Activated CD8-positive, alpha-beta memory T cell treated with anti-CD3 and anti-CD28 coated beads, Interleukin-2, amount 50 U/mL, for 24 hours (primary cell): ENCODE data around the gene FTO.

Experiments
- DNase-seq: peaks from one replicate; pipeline ENCODE4 v3.0.0-alpha.2; 2020; ENCODE audit errors: extremely low read depth

Gene FTO

DNA sequence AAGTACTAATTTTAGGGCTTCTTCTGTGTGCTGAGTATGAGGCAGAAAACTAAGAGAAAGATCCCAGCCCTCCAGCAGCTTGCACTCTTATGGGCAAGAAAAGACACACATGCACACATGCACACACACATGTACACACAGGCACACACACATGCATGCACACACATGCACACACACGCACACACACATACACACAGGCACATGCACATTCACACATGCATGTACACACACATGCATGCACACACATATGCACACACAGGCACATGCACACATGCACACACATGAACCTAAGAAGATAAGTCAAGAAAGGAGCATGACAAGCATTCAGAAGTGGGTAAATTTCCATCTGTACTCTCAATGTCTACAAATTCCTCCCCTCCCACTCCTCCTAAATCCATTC, 452.4 kb downstream of the FTO start:
- no peak for DNase-seq

GRCh38 chr16:54158986-54159385, 455.0 kb downstream of the FTO start:
- DNase-seq: no peak

DNA sequence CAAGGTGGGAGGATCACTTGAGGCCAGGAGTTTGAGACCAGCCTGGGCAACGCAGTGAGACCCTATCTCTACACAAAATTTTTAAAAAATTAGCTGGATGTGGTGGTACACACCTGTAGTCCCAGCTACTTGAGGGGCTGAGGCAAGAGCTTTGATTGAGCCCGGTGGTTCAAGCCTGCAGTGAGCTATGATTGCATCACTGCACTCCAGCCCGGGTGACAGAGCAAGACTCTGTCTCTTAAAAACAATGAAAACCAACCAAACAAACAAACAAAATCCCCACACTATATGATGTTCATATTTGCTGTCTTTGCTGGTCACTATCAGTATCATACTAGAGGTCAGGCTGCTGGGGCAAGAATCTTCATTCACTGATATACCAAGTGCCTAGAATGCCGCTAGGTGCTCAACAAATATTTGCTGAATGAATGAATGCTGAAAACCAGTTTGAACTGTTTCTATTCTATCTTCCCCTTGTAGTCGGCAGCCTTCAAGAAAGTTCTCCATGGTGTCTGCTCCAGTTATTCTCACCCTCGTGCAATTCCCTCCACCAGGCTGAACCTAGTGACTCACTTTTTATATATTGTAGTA, 455.6 kb downstream of the FTO start:
- no peak for DNase-seq

DNA sequence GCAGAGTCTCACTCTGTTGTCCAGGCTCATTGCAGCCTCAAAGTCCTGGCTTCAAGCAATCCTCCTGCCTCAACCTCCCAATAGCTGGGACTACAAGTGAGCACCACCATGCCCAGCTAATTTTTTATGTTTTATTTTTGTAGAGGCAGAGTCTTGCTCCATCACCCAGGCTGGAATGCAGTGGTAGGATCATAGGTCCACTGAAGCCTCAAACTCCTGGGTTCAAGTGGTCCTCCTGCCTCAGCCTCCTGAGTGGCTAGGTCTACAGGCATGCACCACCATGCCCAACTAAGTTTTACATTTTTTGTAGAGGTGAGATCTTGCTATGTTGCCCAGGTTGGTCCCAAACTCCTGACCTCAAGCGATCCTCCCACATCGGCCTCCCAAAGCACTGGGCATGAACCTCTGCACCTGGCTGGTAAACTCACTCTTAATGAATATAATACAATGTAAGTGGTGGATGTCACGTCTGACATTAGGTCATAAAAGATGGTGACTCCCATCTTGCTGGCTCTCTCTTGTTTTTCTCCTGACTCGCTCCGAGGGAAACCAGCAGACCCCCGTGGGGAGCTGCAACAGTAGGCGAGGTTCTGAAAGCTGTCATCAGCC, 456.4 kb downstream of the FTO start:
- no peak for DNase-seq

GRCh38 chr16:54160939-54161897, 457.3 kb downstream of the FTO start:
- no peak for DNase-seq

DNA sequence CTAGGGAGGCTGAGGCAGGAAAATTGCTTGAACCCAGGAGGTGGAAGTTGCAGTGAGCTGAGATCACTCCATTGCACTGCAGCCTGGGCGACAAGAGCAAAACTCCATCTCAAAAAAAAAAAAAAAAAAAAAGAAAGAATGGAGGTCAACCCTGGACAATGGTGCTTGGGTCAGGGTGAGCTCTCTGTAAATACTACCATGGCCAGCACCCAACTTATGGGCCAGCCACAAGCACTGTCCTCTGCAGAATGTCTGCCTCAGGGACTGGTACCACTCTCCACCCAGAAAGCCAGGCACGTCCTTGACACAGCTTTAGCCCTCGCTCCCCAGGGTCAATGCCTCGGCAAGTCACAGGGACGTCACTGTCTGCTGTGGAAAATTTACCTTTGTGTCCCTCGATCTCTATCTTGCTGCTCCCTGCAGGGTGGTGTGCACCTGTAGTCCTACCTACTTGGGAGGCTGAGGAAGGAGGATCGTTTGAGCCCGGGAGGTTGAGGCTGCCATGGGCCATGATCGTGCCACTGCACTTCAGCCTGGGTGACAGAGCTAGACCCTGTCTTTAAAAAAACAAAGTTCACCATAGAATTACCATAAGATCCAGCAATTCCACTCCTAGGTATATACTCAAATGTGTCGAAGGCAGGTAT, 459.4 kb downstream of the FTO start:
- DNase-seq: no peak

DNA sequence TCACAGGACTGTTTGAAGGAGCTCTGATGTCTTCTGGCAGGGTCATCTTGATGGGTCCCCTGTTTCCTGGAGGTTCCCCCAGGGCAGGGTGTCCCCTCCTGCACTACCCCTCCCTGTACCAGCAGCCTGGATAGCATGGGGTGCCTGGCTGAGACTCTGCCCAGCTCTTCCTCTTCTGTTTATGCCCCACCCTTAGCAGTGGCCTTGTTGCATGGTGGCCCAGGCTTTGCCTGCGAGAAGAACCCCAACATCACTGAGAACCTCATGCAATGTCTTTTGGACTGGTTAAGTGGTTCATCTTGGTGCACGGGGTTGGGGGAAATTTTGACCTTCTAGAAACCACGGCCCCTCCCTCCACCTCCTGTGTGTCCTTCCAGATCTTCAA, 460.8 kb downstream of the FTO start:
- DNase-seq: no peak

- DNase-seq: no peak
Observed at GRCh38 chr16:54165174-54165911, 461.4 kb downstream of the FTO start.

DNA sequence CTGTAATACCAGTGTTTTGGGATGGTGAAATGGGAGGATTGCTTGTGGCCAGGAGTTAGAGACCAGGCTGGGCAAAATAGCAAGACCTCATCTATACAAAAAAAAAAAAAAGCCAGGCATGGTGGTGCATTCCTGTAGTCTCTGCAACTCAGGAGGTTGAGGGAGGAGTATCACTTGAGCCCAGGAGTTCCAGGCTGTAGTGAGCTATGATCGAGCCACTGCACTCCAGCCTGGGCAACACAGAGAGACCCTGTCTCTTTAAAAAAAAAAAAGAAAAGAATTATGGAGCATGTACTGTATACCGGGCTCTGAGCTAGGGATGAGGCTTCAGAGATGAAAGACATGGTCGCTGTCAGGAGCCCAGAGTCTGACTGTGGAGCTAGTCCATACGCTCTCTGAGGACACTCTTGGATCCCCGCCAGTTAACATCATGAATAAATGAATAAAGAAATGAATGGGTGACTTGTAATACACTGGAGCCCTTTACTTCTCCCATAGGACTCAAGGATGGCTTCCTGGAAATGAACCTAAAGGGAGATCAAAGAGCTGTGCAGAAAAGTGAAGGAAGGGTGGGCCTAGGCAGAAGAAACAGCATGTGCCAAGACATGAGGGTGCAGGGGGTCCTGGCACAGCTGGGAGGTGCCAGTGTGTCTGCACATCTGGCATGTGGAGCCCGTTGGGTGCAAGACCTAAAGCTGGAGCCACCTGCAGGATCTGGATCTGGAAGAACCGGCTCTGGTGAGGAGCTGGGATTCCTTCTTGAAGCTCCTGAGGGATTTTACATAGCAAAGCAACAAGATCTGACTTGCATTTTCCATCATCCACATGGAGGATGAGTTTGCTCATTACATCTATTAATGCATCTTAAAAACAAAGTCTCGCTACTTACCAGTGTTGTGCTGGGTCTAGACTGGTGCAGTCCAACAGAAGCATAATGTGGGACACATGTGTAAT, 462.2 kb downstream of the FTO start:
- DNase-seq: no peak

DNA sequence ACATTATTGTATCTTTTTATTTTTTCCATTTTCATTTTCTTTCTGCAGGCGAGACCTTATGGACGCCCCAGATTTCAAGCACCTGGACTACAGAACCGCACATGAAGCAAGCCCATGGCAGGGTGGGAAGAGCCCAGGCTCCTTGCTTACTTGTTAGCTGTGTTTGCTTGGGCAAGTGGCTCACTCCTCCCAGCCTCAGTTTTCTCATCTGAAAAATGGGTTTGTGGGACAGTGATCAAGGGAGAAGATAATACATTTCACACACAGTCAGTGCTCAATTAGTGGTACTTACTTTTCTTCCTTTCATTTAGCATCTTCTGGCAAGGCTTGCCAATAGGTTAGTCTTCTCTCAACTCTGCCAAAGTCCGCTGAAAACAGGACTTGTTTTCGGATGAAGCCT, 465.2 kb downstream of the FTO start:
- DNase-seq: no peak

DNA sequence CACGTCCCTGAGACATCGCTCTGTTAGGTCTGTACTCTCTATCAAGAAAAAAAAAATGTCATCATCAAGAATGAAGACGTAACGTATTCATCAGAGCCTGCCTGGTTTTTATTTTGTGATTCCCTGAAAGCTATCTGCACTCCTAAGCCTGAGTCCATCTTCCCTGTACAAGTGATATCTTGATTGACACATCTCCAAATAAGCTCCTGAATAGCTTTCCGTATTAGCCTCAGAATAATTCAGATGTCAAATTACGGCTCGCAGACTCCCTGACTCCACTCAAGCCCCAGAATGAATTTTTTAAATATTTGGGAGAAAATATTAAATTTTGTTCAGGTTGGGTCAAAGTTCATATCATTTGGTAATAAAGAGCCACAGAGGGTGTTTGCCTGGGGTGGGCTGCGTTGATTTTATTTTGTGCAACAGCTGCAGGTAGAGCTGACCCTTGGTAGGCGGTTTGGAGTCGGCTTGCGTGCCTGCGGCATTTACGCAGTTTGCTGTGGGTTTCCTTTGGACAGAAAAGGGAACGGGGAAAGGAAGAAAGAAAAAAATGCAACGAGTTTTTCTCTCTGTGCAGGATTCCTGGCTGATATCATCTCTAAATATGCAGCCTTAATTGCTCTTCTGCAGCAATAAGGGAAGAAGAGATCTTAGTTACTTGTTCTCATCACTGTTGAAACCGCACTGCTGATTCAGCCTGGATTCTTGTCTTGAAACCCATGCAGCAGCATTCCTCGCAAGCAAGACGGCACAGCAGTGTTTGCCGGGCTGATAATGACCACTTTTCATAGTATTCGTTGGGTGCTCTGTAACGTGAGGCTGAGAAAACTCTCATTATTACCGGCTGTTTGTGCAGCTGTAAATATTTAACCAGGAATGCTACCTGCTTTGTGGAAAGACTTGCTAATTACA, 467.9 kb downstream of the FTO start:
- DNase-seq: no peak

DNA sequence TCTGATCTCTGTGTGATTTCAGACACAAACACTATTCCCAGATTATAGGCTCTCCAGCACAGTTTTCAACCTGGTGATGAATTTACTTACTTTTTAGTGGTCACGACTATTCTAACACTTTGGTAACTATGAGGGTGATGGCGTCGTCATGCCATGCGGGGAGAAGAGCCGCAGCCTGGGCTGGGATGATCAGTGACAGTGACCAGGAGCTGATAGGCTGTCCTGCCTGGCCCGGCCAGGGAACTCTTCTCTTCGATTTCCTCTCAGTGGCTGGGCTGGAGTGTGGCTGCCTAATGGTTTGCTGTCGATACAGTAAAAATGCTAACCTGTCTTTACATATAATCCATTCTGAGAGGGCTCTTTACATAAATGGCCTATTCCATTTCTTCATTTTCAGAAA, 469.5 kb downstream of the FTO start:
- DNase-seq: no peak

- no peak for DNase-seq
Observed at GRCh38 chr16:54174201-54174600, 470.2 kb downstream of the FTO start.

DNA sequence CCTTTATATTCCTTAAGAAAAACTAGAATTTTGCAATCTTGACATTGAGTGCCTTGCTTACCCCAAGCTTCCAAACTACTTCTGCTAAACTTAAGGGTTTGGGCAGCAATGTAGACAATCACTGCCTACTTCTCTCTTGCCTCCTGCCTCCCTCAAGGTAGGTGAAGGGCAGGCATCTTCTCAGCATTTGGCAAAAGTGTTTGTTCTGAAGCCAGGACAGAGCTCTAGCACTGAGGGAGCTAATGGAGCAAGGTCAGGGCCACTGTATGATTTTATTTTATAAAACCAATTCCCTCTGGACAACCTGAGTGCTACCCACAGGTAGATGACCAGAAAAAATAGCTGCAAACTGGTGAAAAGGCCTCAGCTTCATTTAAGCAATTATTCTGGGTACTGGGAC, 470.8 kb downstream of the FTO start:
- DNase-seq: no peak

DNA sequence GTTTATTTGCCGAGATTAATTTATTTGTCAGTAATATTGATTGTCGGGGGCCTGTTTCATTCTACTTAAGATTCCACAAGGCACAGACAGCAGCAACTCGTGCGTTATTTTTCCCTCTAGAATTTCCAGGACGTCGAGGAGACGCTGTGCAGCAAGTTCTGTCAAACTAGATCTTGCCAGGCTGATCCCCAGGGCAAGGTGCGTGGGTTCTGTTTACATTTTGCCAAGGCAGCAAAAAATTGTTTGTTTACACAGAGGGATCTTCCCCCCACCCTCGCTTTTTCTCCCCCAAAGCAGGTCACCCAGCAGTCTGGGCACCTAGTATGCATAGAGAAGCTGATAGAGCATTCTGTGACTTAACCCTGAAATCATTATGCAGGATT, 471.2 kb downstream of the FTO start:
- no peak for DNase-seq

- DNase-seq: no peak
Observed at GRCh38 chr16:54175552-54176375, 471.8 kb downstream of the FTO start.

DNA sequence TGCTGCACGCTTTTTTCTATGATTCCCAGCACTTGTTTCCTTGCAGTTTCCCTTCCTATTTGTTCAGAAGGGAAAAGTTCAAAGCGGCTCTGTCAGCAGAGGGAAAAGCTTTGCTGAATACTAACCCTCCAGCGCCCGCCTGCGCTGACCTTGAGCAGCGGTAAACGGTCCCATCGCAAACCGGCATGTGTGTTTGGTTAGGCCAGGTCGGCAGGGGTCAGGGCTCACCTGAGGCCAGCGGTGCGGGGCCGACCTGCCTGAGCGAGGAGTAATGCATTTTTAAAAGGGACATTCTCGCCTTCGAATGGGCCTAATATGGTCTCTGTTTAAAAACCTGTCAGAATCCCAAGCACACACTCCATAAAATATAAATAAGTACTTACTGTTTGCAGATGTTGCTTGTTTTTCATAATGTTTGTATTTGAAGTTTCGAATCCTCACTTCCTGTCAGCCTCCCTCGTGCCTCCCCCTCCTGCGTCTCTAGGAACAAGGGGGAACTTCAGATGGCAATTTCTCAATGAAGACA, 472.5 kb downstream of the FTO start:
- no peak for DNase-seq

DNA sequence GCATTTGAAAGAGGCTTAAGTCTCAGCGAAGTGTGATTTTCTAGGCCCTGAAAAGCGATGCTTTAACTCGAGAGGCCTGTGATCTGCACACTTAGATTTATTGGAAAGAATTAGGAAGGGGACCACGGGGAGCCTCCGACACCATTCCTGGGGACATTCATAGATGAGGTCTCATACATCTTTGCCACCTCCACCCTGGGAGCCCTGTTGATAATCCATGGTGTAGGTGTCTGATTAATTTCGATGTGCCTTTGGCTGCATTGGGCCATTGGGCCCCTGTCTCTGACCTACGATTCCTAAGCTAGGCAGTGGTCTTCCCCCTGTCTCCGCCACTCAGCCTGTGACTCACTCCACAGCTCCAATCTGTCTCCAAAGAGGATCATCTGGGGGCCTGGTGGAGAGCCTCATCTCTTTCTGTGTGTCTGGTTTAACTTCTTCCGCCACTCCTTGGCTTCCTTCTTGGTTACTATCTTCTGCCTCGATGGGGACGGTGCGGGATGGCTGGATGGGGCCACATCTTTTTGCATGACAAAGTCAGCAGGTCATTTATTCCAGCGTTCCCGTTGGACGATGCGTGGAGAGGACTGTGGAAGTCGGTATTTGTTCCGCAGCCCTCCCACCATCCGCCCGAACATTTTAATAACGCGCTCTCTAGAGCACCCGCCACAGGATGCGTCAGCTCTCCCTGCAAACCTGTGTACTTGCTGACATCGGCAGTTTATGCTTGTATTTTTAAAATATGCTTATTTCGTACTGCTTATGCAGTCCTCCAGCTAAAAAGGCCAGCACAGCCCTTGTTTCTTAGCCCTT, 473.3 kb downstream of the FTO start:
- no peak for DNase-seq
